GM19193 (cell line): Measurements from ENCODE around the gene SPOPL.

Source experiments
- POLR2A ChIP-seq: IDR thresholded peaks from 4 replicates; pipeline ENCODE4 v1.6.1; 2011; ENCODE audit not compliant: insufficient read depth, insufficient read length; ENCODE audit errors: extremely low read depth

Gene SPOPL

DNA sequence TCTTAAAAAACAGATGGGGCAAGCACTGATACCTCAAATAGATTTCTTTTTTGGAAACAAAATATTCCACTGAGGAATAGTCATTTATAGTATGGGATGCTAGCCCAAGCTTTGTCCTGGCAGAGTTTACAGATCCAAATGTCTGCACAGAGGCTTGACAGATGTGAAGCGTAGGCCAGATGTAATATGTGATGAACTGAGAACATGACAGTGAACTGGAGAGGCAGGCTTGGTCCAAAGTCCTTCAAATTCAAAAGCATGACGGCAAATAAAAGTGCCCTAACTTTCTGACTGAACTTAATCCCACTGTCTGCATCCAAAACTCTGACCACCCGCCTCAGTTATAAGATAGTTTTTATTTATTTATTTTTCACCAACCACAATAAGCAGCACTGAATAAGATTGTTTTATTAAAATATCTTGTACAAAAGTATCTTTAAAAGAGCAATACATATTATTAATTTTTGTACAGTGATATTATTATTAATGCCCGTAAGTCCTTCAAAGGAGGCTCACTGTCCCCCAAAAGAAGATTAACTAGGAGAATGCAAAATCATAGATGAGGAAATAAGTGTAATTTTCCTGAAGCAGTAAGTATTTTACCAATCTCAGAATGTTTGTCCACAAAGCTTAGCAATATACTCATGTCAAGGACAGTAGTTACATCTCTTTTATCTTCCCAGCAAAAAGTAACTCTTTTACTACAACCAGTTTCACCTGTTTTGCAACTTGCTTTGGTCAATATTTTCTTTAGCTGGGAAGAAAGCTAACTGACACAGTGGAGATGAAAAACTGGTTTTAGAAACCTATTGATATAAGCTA is 10.7 kb upstream of the SPOPL start:
- no peak for TF ChIP-seq POLR2A

- TF ChIP-seq POLR2A, result no peak
Observed at GRCh38 chr2:138491495-138491862, 10.1 kb upstream of the SPOPL start.

DNA sequence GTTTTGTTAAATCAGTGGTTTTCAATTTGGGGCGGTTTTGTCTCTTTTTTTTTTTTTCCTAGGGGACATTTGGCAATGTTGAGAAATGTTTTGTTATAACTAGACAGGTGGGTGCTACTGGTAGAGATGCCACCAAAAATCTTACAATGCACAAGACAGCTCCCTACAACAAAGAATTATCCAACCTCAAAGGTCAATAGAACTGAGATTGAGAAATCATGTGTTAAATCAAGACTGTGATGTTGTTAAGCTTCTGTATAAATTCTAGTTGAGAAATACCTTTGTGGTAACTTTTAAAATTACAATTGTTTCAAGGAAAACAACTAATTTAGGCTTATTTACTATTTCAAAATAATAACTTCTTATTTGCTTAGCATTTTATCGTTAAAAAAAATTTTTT is 9.4 kb upstream of the SPOPL start:
- no peak for TF ChIP-seq POLR2A

GRCh38 chr2:138493334-138493733 is 8.2 kb upstream of the SPOPL start:
- TF ChIP-seq POLR2A, result no peak

DNA sequence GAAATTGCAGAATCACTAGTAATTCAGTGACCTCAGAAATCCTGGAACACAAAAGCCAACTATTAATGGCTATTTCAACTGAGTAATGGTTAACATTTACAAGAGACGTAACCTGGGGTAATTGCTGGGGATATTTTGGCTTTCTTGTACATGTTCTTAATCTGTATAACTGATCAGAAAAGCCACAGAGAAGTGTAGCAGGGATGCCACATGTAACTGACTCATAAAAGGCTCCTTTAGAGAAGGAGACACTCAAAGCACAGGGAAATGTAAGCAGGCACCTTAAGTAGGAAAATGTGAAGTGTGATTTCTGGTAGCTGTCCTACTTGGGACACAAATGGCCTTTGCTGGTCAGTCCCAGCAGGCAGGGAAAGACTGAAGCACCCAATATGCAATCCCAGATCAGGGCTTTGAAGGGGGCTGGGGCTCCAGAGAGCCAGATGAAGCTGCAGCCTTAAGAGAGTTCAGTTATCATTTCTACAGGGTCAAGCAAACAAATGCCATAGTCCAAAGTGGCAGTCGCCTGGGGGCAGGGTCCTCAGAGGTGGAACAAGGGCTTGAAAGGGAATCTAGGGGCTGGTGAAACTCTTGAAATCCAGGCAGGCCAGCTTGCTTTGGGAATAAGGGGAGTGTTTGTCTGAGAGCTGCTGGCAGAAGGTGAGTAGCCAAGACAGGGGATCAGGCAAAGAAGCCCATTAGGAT is 7.2 kb upstream of the SPOPL start:
- no peak for TF ChIP-seq POLR2A

- no peak for TF ChIP-seq POLR2A
Observed at GRCh38 chr2:138495384-138495783, 6.2 kb upstream of the SPOPL start.

DNA sequence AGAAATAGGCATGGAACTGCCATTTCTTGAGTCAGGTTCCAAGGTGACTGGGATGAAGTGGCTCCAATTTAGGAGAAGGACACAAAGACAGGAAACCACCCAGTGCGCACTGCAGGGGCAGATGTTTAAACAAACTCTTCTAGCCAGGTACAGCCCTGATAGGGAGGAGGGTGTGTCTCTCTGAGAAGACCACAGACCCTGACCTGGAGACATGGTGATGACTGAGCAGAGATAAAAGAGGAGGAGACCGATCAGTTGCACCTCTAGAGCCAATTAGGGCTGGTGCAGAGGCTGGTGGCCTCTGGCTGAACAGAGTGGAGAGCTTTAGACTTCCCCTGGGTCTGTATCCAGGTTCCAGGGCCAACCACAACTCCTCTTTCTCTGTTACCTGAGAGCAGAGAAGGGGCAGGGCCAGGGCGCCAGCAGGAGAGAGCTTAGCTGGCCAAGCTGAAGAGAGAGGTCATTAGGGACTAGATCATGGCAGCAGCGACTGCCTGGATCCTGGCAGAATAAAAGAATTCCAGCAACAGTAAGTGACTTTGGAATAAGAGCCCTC is 5.4 kb upstream of the SPOPL start:
- TF ChIP-seq POLR2A, result no peak

GRCh38 chr2:138497294-138497693 is 4.3 kb upstream of the SPOPL start:
- no peak for TF ChIP-seq POLR2A

- TF ChIP-seq POLR2A, result no peak
Observed at GRCh38 chr2:138499684-138500083, 1.9 kb upstream of the SPOPL start.

DNA sequence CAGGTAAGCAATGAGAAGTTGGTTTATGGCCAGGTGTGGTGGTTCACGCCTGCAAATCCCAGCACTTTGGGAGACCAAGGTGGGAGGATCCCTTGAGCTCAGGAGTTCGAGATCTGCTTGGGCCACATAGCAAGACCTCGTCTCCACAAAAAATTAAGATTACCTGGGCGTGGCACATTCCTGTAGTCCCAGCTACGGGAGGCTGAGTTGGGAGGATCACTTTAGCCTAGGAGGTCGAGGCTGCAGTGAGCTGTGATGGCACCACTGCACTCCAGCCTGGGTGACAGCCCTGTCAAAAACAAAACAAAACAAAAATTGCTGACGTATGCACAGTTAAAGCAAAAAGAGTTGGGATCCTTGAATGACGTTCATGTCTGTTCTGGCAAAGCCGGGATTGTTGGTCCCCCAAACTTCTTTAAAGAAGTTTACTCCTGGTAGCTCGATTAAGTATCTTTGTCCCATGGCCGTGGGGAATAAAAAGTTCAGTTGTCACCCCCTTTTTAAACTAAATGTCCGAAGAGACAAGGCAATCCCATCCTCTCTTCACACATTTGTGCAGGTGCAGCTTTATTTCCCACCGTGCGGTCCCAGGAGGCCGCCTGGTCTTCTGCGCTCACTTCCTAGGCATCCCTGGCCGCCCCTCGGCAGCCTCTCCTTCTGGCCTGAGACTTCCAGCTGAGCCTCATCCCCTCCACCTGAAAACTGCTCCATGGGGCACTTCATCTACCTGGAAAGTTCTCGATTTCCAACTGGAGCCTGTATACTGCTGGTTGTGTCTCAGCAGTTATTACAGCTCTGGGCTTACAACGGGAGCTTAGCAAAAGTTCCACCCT is 762 bp upstream of the SPOPL start:
- no peak for TF ChIP-seq POLR2A

- no peak for TF ChIP-seq POLR2A
Observed at GRCh38 chr2:138502255-138503086, 901 bp downstream of the SPOPL start.

DNA sequence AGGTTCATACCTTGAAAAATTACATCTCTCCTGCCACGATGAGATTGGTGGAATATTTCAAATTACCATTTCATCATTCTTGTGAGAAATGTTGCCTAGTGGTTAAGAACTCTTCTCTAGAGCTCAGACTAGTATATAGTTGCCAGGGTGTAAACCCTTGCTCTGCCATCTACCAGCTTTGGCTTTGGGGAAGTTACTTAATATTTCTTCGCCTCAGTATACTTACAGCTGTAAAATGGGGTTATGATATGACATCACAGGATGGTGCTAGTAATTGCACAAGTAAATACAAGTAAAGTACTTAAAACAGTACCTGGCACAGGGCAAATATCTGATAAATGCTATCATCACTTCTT is 1.5 kb downstream of the SPOPL start:
- TF ChIP-seq POLR2A, result no peak

GRCh38 chr2:138503652-138504051 is 2.1 kb downstream of the SPOPL start:
- TF ChIP-seq POLR2A, result no peak

DNA sequence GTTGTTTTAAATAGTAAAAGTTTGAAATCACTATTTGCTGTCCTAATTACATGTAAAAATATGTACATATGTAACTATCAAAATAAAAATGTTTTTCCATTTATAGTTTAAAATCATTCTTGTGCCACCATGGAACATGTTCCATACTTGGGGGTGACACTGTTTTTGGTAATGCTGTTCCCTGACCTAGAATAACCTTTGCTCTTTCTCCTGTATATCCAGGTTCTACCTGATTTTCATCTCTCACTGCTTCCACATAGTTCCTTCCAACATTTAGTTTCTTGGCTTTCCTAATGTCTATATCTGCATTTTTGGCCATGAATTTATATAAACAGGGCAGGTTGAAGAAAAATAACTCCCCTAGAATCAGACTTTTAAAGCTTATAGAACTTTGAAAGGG is 2.5 kb downstream of the SPOPL start:
- TF ChIP-seq POLR2A, result no peak
